Measurements from ENCODE around the gene ERMP1.

DNA sequence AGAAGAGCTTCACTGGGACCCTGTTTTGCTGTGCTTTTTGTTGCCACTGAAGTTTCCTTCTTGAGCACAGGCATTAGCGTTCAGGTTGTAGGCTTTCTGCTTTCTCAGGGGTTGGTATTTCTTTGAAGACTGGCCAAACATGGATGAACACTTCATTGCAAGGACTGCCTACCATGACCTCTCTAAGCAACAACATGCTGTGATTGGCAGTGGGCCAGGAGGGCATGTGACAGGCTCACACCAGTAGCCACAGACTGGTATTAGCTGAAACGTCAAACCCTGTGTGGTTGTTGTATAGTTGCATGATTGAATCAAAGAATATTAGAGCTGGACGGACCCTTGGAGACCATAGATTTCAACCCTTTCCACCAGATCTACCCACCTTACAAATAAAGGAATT is 37.8 kb upstream of the ERMP1 start:
- TF ChIP-seq MAFK (IDR thresholded peaks at IDR 0.05; ENCODE audit: low read depth, low read length) (no peak), SRF (IDR thresholded peaks at IDR 0.05; ENCODE audit: low read depth, low read length) (no peak), RAD21 (IDR thresholded peaks at IDR 0.05 in 1 of 2, conservative IDR thresholded peaks at IDR 0.05 in 1 of 2; ENCODE audit: low read depth in 2 of 2, low read length in 2 of 2) (no peak), POLR2AphosphoS5 (IDR thresholded peaks at IDR 0.05; ENCODE audit: low read depth, low read length) (no peak), CREB1 (IDR thresholded peaks at IDR 0.05) (no peak), POLR2A (IDR thresholded peaks at IDR 0.05; ENCODE audit: control extremely low read depth in 1 of 2, low read depth in 2 of 2, low read length in 2 of 2) (no peak), KDM5A (IDR thresholded peaks at IDR 0.05; ENCODE audit: low read length) (no peak), RFX5 (IDR thresholded peaks at IDR 0.05; ENCODE audit: borderline replicate concordance, low read depth, low read length) (no peak)
- TF ChIP-seq, protein P1, sequence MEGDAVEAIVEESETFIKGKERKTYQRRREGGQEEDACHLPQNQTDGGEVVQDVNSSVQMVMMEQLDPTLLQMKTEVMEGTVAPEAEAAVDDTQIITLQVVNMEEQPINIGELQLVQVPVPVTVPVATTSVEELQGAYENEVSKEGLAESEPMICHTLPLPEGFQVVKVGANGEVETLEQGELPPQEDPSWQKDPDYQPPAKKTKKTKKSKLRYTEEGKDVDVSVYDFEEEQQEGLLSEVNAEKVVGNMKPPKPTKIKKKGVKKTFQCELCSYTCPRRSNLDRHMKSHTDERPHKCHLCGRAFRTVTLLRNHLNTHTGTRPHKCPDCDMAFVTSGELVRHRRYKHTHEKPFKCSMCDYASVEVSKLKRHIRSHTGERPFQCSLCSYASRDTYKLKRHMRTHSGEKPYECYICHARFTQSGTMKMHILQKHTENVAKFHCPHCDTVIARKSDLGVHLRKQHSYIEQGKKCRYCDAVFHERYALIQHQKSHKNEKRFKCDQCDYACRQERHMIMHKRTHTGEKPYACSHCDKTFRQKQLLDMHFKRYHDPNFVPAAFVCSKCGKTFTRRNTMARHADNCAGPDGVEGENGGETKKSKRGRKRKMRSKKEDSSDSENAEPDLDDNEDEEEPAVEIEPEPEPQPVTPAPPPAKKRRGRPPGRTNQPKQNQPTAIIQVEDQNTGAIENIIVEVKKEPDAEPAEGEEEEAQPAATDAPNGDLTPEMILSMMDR (IDR thresholded peaks at IDR 0.05; ENCODE audit: control extremely low read depth in 1 of 3, insufficient read depth in 1 of 3, low read depth in 1 of 3, low read length in 3 of 3), result no peak

Data from H1 (cell line).